ENCODE data around the gene MALL. TPM values are rescaled to one million over a fixed set of nuclear protein-coding genes. Genes with fewer than 3 reads are reported as not detected.
"Not testable (repeated sequence)": the region's sequence is repeated elsewhere in the genome, so short reads cannot be mapped to it uniquely, and the experiment has no call there.

The MALL gene
- total RNA-seq, 1 donor from 2014 or later, result 0.79 TPM

- not testable (repeated sequence) for H3K9me3 Mint-ChIP-seq; DNase-seq (ENCODE audit: low read depth, low spot score); H3K27ac Mint-ChIP-seq (ENCODE audit: unreplicated experiment)
These were observed 67.1 kb downstream of the MALL start for GRCh38 chr2:110048255-110049197.

GRCh38 chr2:110047225-110047624, 68.4 kb downstream of the MALL start:
- not testable (repeated sequence) for H3K4me3 Mint-ChIP-seq; H3K27me3 Mint-ChIP-seq (ENCODE audit: low read depth)

More at GRCh38 chr2:110048255-110049197, 67.1 kb downstream of the MALL start:
- H3K36me3 Mint-ChIP-seq (ENCODE audit: low read depth); H3K4me3 Mint-ChIP-seq; H3K27me3 Mint-ChIP-seq (ENCODE audit: low read depth); H3K4me1 Mint-ChIP-seq: not testable (repeated sequence)

GRCh38 chr2:110041941-110042660, 73.5 kb downstream of the MALL start:
- H3K9me3 Mint-ChIP-seq; H3K4me3 Mint-ChIP-seq; DNase-seq (ENCODE audit: low read depth, low spot score); H3K27me3 Mint-ChIP-seq (ENCODE audit: low read depth); H3K36me3 Mint-ChIP-seq (ENCODE audit: low read depth); H3K4me1 Mint-ChIP-seq; H3K27ac Mint-ChIP-seq (ENCODE audit: unreplicated experiment): not testable (repeated sequence)

More at GRCh38 chr2:110047225-110047624, 68.4 kb downstream of the MALL start:
- not testable (repeated sequence) for H3K9me3 Mint-ChIP-seq; DNase-seq (ENCODE audit: low read depth, low spot score); H3K27ac Mint-ChIP-seq (ENCODE audit: unreplicated experiment); H3K4me1 Mint-ChIP-seq; H3K36me3 Mint-ChIP-seq (ENCODE audit: low read depth)

GRCh38 chr2:110037336-110037735, 78.3 kb downstream of the MALL start:
- not testable (repeated sequence) for H3K9me3 Mint-ChIP-seq; H3K27me3 Mint-ChIP-seq (ENCODE audit: low read depth); H3K27ac Mint-ChIP-seq (ENCODE audit: unreplicated experiment); H3K36me3 Mint-ChIP-seq (ENCODE audit: low read depth); H3K4me3 Mint-ChIP-seq; DNase-seq (ENCODE audit: low read depth, low spot score); H3K4me1 Mint-ChIP-seq

DNA sequence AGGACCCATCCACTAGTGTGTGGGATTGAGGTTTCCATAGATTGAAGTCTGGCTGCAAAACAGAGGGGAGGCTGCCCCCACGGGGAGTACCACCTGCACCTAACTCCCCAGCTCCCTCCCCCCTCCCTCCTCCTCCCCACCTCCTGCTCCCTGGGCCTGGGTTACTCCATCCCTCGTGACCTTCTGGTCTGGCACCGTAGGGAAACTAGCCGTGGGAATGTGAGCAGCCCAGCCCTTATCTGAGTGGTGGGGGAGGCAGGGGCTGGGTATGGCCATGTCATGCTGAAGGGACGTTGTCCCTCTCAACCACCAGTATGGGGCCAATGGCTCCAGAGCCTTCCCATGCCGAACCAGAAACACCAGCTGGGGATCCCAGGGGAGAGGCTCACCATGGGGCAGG, 80.2 kb downstream of the MALL start:
- H3K27ac Mint-ChIP-seq (ENCODE audit: unreplicated experiment); H3K36me3 Mint-ChIP-seq (ENCODE audit: low read depth); DNase-seq (ENCODE audit: low read depth, low spot score); H3K9me3 Mint-ChIP-seq; H3K4me1 Mint-ChIP-seq; H3K4me3 Mint-ChIP-seq; H3K27me3 Mint-ChIP-seq (ENCODE audit: low read depth): not testable (repeated sequence)

DNA sequence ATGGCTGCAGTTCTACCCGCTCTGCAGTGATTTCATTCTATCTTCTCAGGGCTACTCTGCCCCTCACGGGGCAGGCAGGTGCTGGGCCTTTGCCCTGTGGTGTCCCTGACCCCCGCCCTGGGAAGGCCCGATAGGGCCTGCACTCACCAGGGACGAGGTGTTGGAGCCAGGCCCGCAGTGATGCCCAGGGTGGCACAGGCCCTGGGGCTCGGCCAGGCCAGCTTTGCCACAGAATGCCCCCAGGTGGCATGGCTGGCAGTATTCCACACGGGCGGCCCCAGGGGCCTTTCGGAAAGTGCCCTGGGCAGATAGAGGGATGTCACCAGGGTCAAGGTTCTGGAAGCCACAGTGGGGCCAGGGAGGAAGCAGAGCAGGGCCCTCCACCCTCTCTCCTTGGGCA, 80.7 kb downstream of the MALL start:
- DNase-seq (ENCODE audit: low read depth, low spot score); H3K36me3 Mint-ChIP-seq (ENCODE audit: low read depth); H3K4me1 Mint-ChIP-seq: not testable (repeated sequence)

More for the DNA sequence above, 80.7 kb downstream of the MALL start:
- H3K9me3 Mint-ChIP-seq; H3K27ac Mint-ChIP-seq (ENCODE audit: unreplicated experiment); H3K4me3 Mint-ChIP-seq; H3K27me3 Mint-ChIP-seq (ENCODE audit: low read depth): not testable (repeated sequence)

Small RNA genes lying within 50 kb of the gene (microRNA-seq; reads per million reads assigned to microRNA genes)
- not detected for gene MIR4267
- not detected for gene MIR4436B1

Other genes starting within 250 kb of the MALL start
- gene LIMS3, start 217.1 kb downstream of the MALL start, total RNA-seq, result 1.2 and 1.5 TPM in 2 replicates
- 7.3 and 8.5 TPM in 2 replicates for gene NPHP1, start 89.2 kb upstream of the MALL start, total RNA-seq
- 12.0 and 16.1 TPM in 2 replicates for gene MTLN, start 96.7 kb upstream of the MALL start, total RNA-seq

Measured in neural crest cell (in vitro differentiated cells).